ENCODE results near the gene RIOX2.

DNA sequence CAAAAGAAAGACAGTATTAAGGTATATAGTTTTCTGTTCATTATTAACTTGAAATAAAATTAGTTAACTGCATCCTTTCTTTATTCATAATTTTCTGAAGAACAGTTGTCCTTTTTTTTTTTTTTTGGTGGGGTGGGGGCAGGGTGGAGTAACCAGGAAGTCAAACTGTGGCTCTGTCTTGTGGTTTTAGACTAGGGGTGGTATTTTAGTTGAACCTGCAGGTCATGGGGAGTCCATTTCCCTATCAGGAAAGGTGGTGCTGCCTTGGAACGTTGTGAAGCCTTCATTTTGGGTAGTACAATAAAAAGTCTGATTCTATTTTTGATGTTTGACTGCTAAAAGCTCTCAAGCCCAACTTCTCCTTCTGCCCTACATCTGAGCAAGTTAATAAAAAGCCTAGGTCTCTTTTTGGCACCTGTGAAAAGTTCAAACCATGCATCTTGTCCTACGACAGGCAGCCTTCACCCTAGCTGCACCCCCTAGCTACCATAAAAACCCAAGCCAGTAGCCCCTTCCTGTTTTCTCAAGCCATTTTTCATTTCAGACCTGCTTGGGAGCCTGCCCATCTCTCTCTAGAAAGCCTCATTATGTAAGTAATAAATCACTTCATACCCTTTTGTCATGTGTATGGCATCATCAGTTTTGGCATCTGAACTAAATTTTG, 31.2 kb upstream of the RIOX2 start:
- TF ChIP-seq, protein P1, sequence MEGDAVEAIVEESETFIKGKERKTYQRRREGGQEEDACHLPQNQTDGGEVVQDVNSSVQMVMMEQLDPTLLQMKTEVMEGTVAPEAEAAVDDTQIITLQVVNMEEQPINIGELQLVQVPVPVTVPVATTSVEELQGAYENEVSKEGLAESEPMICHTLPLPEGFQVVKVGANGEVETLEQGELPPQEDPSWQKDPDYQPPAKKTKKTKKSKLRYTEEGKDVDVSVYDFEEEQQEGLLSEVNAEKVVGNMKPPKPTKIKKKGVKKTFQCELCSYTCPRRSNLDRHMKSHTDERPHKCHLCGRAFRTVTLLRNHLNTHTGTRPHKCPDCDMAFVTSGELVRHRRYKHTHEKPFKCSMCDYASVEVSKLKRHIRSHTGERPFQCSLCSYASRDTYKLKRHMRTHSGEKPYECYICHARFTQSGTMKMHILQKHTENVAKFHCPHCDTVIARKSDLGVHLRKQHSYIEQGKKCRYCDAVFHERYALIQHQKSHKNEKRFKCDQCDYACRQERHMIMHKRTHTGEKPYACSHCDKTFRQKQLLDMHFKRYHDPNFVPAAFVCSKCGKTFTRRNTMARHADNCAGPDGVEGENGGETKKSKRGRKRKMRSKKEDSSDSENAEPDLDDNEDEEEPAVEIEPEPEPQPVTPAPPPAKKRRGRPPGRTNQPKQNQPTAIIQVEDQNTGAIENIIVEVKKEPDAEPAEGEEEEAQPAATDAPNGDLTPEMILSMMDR (IDR thresholded peaks at IDR 0.05; ENCODE audit: control extremely low read depth in 1 of 3, insufficient read depth in 1 of 3, low read depth in 1 of 3, low read length in 3 of 3), result no peak
- TF ChIP-seq EZH2 (IDR thresholded peaks at IDR 0.05; ENCODE audit: low read depth, low read length, severe bottlenecking) (no peak), CREB1 (IDR thresholded peaks at IDR 0.05) (no peak), JUND (IDR thresholded peaks at IDR 0.05; ENCODE audit: low read length) (no peak), RAD21 (IDR thresholded peaks at IDR 0.05 in 1 of 2, conservative IDR thresholded peaks at IDR 0.05 in 1 of 2; ENCODE audit: low read depth in 2 of 2, low read length in 2 of 2) (no peak), POLR2A (IDR thresholded peaks at IDR 0.05; ENCODE audit: control extremely low read depth in 1 of 2, low read depth in 2 of 2, low read length in 2 of 2) (no peak), CEBPB (IDR thresholded peaks at IDR 0.05; ENCODE audit: low read depth, low read length) (no peak), POLR2AphosphoS5 (IDR thresholded peaks at IDR 0.05; ENCODE audit: low read depth, low read length) (no peak), SP2 (IDR thresholded peaks at IDR 0.05; ENCODE audit: low read length) (no peak), SIN3A (conservative IDR thresholded peaks at IDR 0.05 in 1 of 2, IDR thresholded peaks at IDR 0.05 in 1 of 2; ENCODE audit: low read depth in 1 of 2, low read length in 2 of 2) (no peak), CHD2 (IDR thresholded peaks at IDR 0.05; ENCODE audit: low read length) (no peak), EP300 (IDR thresholded peaks at IDR 0.05; ENCODE audit: borderline replicate concordance in 1 of 2, low read depth in 2 of 2, low read length in 2 of 2) (no peak)
- TF ChIP-seq, protein P2, sequence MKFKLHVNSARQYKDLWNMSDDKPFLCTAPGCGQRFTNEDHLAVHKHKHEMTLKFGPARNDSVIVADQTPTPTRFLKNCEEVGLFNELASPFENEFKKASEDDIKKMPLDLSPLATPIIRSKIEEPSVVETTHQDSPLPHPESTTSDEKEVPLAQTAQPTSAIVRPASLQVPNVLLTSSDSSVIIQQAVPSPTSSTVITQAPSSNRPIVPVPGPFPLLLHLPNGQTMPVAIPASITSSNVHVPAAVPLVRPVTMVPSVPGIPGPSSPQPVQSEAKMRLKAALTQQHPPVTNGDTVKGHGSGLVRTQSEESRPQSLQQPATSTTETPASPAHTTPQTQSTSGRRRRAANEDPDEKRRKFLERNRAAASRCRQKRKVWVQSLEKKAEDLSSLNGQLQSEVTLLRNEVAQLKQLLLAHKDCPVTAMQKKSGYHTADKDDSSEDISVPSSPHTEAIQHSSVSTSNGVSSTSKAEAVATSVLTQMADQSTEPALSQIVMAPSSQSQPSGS (IDR thresholded peaks at IDR 0.05; ENCODE audit: low read length), result no peak
